Measurements from ENCODE around the gene TTLL9. TPM values are rescaled to one million over a fixed set of nuclear protein-coding genes. Genes with fewer than 3 reads are reported as not detected.

TTLL9 gene
- total RNA-seq, 1 experiment from 2014 or later = 2.1 TPM

- intact Hi-C loops (cut with micrococcal nuclease; ENCODE audit: unreplicated experiment) = no loop called here
- no TSS peak for BruUV-seq (replicated peaks)
- Histone ChIP-seq H3K9me3 (ENCODE audit: control insufficient read depth, insufficient read depth, low read depth, low read length) (no peaks in the 10 kb centered on the region), H3K4me3 (ENCODE audit: low read depth in 2 of 2, low read length in 2 of 2) (no peak overlapping the region), H3K36me3 (ENCODE audit: control insufficient read depth, insufficient read depth, low read length) (no peaks in the 10 kb centered on the region), H3K4me1 (ENCODE audit: control insufficient read depth, insufficient read depth, low read length) (peaks cover 6% of the 10 kb centered on the region; the same call in 1 of the 2 replicates), H3K27me3 (ENCODE audit: control insufficient read depth, insufficient read depth, low read length) (no peaks in the 10 kb centered on the region), H3K27ac (ENCODE audit: low read length) (no peak overlapping the region)
- in situ Hi-C loops (cut with HindIII; ENCODE audit: low pct_unique_long_range_greater_than_20kb, low sequenced_read_pairs) = no loop called here
- ChIA-PET CTCF (interaction anchor here (0.6 to 3.8 kb wide), 13 partner anchors 14 to 184 kb away, joined by 3 to 25 read pairs (median 4); partner anchors contain the start of gene PDRG1), POLR2A (interaction anchor here (0.5 to 0.8 kb wide), 4 partner anchors 9 to 259 kb away, joined by 3 to 5 read pairs (median 3); partner anchors contain the start of gene TM9SF4)
- no peak for TF ChIP-seq SIN3A (IDR thresholded peaks at IDR 0.05; ENCODE audit: borderline replicate concordance, insufficient read depth, low read depth, low read length)
- ATAC-seq = peak; percentile 24
- no peak for DNase-seq (ENCODE audit: low read depth, low spot score)
These were observed 19.0 kb upstream of the TTLL9 start for GRCh38 chr20:31851240-31851955.

- DNase-seq (ENCODE audit: low read depth, low spot score) = no peak
- Histone ChIP-seq H3K9me3 (ENCODE audit: control insufficient read depth, insufficient read depth, low read depth, low read length) (no peaks in the 10 kb centered on the region), H3K27ac (ENCODE audit: low read length) (peak overlapping the region; percentile 0; the same call in 1 of the 2 replicates), H3K27me3 (ENCODE audit: control insufficient read depth, insufficient read depth, low read length) (no peaks in the 10 kb centered on the region), H3K4me3 (ENCODE audit: low read depth in 2 of 2, low read length in 2 of 2) (no peak overlapping the region), H3K36me3 (ENCODE audit: control insufficient read depth, insufficient read depth, low read length) (no peaks in the 10 kb centered on the region), H3K4me1 (ENCODE audit: control insufficient read depth, insufficient read depth, low read length) (peaks cover 8% of the 10 kb centered on the region; the same call in 1 of the 2 replicates)
- TF ChIP-seq TCF7L2 (IDR thresholded peaks at IDR 0.05; ENCODE audit: low read depth, low read length) (no peak), SIN3A (IDR thresholded peaks at IDR 0.05; ENCODE audit: borderline replicate concordance, insufficient read depth, low read depth, low read length) (no peak), POLR2AphosphoS5 (IDR thresholded peaks at IDR 0.05; ENCODE audit: low read depth, low read length) (no peak), REST (IDR thresholded peaks at IDR 0.05; ENCODE audit: insufficient read depth in 1 of 2, low read depth in 2 of 2, low read length in 1 of 2) (no peak), CTCF (IDR thresholded peaks at IDR 0.05) (no peak)
- in situ Hi-C loops (cut with HindIII; ENCODE audit: low pct_unique_long_range_greater_than_20kb, low sequenced_read_pairs) (no loop called here), intact Hi-C loops (cut with micrococcal nuclease; ENCODE audit: unreplicated experiment) (loop anchor here (2.0 kb wide), 2 partner anchors 99 to 239 kb away; partner anchors contain the start of gene PDRG1)
- BruUV-seq (replicated peaks) = no TSS peak
- no peak for ATAC-seq
- POLR2A ChIA-PET = interaction anchor here (0.6 to 1.1 kb wide), 3 partner anchors 9 to 98 kb away, joined by 3 to 6 read pairs (median 3); partner anchors contain the start of gene PDRG1
- CTCF ChIA-PET = interaction anchor here (0.6 to 2.0 kb wide), 27 partner anchors 19 to 1955 kb away, joined by 3 to 28 read pairs (median 5); partner anchors contain the start of gene PDRG1
These were observed 17.0 kb upstream of the TTLL9 start for GRCh38 chr20:31853481-31853880.

All from Panc1 (cell line).